GM18858 (cell line): ENCODE results near the gene PGBD5.

Experiments used
- ATAC-seq: cut with Tn5 transposase; IDR thresholded peaks from one replicate; pipeline ENCODE4 v1.9.1; 2021; ENCODE audit not compliant: unreplicated experiment

The PGBD5 gene

GRCh38 chr1:230265200-230266115 lies 160.7 kb downstream of the PGBD5 start:
- no peak for ATAC-seq
